Vagina (tissue), 2 donors: ENCODE measurements around the gene RADIL.

Experiments used
- CTCF ChIP-seq, 3 experiments: fragments of 450-650 bp in 2 of 3; fragments of 200-600 bp in 1 of 3; sonication (generic) in 1 of 3; IDR thresholded peaks; one replicate each; pipeline ENCODE4 v1.5.1; 2017 to 2019; ENCODE audit warnings: antibody characterized with exemption in 3 of 3, mild to moderate bottlenecking in 2 of 3, moderate library complexity in 2 of 3
- POLR2A ChIP-seq, 2 donors: fragments of 450-650 bp; IDR thresholded peaks; one replicate each; pipeline ENCODE4 v1.6.1; 2017; ENCODE audit warnings: antibody characterized with exemption in 2 of 2, mild to moderate bottlenecking in 2 of 2, moderate library complexity in 2 of 2
- POLR2AphosphoS5 ChIP-seq, 2 donors: sonication (generic); formaldehyde crosslinking; IDR thresholded peaks; one replicate each; pipeline ENCODE4 v1.9.0; 2017; ENCODE audit warnings: antibody characterized with exemption in 2 of 2, mild to moderate bottlenecking in 2 of 2, low read depth in 1 of 2; ENCODE audit not compliant: insufficient read depth in 1 of 2

GRCh38 chr7:4775250-4775847, 108.2 kb downstream of the RADIL start, which contains the start of gene AP5Z1:
- TF ChIP-seq CTCF (IDR thresholded peaks at IDR 0.05) (peak in 1 of 3 experiments; percentile 17), POLR2A (IDR thresholded peaks at IDR 0.05) (peak in 1 of 2 donors; percentile 77), POLR2AphosphoS5 (IDR thresholded peaks at IDR 0.05; ENCODE audit: insufficient read depth in 1 of 2, low read depth in 1 of 2) (peak; percentile 77 to 96)
